AG04449 (cell line): ENCODE data around the gene MYO5A.

ENCODE experiments used
- CTCF ChIA-PET: fragments of 350-600 bp; formaldehyde crosslinking; extraction: SDS; loops from one replicate; lab custom pipeline; 2021; ENCODE audit warnings: antibody characterized with exemption; lab: Yijun Ruan, JAX
- POLR2A ChIA-PET: fragments of 400-600, 350-600 bp; formaldehyde crosslinking; extraction: SDS; loops from one replicate; lab custom pipeline; 2020; ENCODE audit warnings: antibody characterized with exemption, inconsistent platforms; lab: Yijun Ruan, JAX
- DNase-seq: peaks from one replicate; pipeline ENCODE4 v3.0.0-alpha.2; 2010; ENCODE audit warnings: low read depth, low spot score
- H3K4me3 ChIP-seq: 2 replicates; pipeline ENCODE4 v1.5.1; 2011; ENCODE audit warnings: low read depth, mild to moderate bottlenecking, control low read depth, low read length
- CTCF ChIP-seq: IDR thresholded peaks from one replicate; pipeline ENCODE4 v1.5.1; 2011; ENCODE audit warnings: mild to moderate bottlenecking, moderate library complexity, low read length, control low read depth, inconsistent platforms; ENCODE audit not compliant: insufficient read depth; ENCODE audit errors: missing control alignments

The MYO5A gene

GRCh38 chr15:52281085-52282035 is 247.3 kb downstream of the MYO5A start:
- CTCF ChIA-PET: interaction anchor here (1.3 to 1.4 kb wide), 3 partner anchors 11 to 471 kb away, joined by 3 to 6 read pairs (median 4); no protein-coding TSS in a partner anchor
- no peak for TF ChIP-seq CTCF
- no peak for DNase-seq

GRCh38 chr15:52280326-52281084 is 248.2 kb downstream of the MYO5A start:
- no peak overlapping the region for H3K4me3 ChIP-seq
- CTCF ChIA-PET: interaction anchor here (1.0 to 1.4 kb wide), 2 partner anchors 23 to 58 kb away, joined by 3 to 6 read pairs; no protein-coding TSS in a partner anchor
- TF ChIP-seq CTCF: no peak
- POLR2A ChIA-PET: no interaction called here
- DNase-seq: no peak

More at GRCh38 chr15:52281085-52282035, 247.3 kb downstream of the MYO5A start:
- POLR2A ChIA-PET: interaction anchor here (0.6 kb wide), 1 partner anchor 54 kb away, joined by 3 read pairs; no protein-coding TSS in a partner anchor
- no peak overlapping the region for H3K4me3 ChIP-seq

GRCh38 chr15:52278636-52279367 is 249.9 kb downstream of the MYO5A start:
- ChIA-PET CTCF (interaction anchor here (1.2 kb wide), 1 partner anchor 12 kb away, joined by 3 read pairs; no protein-coding TSS in a partner anchor), POLR2A (no interaction called here)
- no peak for TF ChIP-seq CTCF
- DNase-seq: no peak
- H3K4me3 ChIP-seq: no peak overlapping the region

GRCh38 chr15:52278135-52278534 is 250.5 kb downstream of the MYO5A start:
- no peak overlapping the region for H3K4me3 ChIP-seq
- no peak for DNase-seq
- CTCF ChIA-PET: interaction anchor here (1.2 to 2.2 kb wide), 2 partner anchors 13 to 22 kb away, joined by 3 to 10 read pairs; no protein-coding TSS in a partner anchor
- TF ChIP-seq CTCF: no peak
- POLR2A ChIA-PET: no interaction called here

- ChIA-PET CTCF (interaction anchor here (1.2 to 2.2 kb wide), 2 partner anchors 13 to 21 kb away, joined by 3 to 10 read pairs; no protein-coding TSS in a partner anchor), POLR2A (no interaction called here)
- no peak overlapping the region for H3K4me3 ChIP-seq
- no peak for DNase-seq
- no peak for TF ChIP-seq CTCF
These were observed 251.1 kb downstream of the MYO5A start for GRCh38 chr15:52277575-52277974.
